ENCODE results near the gene PCK1. TPM values are rescaled to one million over a fixed set of nuclear protein-coding genes. Genes with fewer than 3 reads are reported as not detected.
A peak's percentile ranks its signal among the peaks of the same experiment; 100 is the strongest.

The PCK1 gene
- total RNA-seq, 1 donor from 2014 or later, result not detected

GRCh38 chr20:57591289-57592229 is 30.6 kb downstream of the PCK1 start:
- H3K27ac Mint-ChIP-seq (ENCODE audit: unreplicated experiment), result peak overlapping the region; percentile 19
- H3K4me1 Mint-ChIP-seq, result peaks cover 7% of the 10 kb centered on the region
- no peaks in the 10 kb centered on the region for H3K27me3 Mint-ChIP-seq (ENCODE audit: low read depth)
- no peak for TF ChIP-seq CTCF (conservative IDR thresholded peaks at IDR 0.05)
- DNase-seq (ENCODE audit: low read depth, low spot score), result no peak
- H3K36me3 Mint-ChIP-seq (ENCODE audit: low read depth), result no peaks in the 10 kb centered on the region
- H3K9me3 Mint-ChIP-seq, result no peaks in the 10 kb centered on the region
- no peak overlapping the region for H3K4me3 Mint-ChIP-seq

- Mint-ChIP-seq H3K4me3 (no peak overlapping the region), H3K36me3 (ENCODE audit: low read depth) (no peaks in the 10 kb centered on the region), H3K9me3 (no peaks in the 10 kb centered on the region), H3K27me3 (ENCODE audit: low read depth) (no peaks in the 10 kb centered on the region), H3K4me1 (peaks cover 7% of the 10 kb centered on the region), H3K27ac (ENCODE audit: unreplicated experiment) (no peak overlapping the region)
- no peak for DNase-seq (ENCODE audit: low read depth, low spot score)
- TF ChIP-seq CTCF (conservative IDR thresholded peaks at IDR 0.05), result no peak
Measured at GRCh38 chr20:57592263-57593092, 31.6 kb downstream of the PCK1 start.

- Mint-ChIP-seq H3K27me3 (ENCODE audit: low read depth) (peaks cover 3% of the 10 kb centered on the region), H3K27ac (ENCODE audit: unreplicated experiment) (no peak overlapping the region), H3K4me3 (no peak overlapping the region), H3K36me3 (ENCODE audit: low read depth) (no peaks in the 10 kb centered on the region), H3K9me3 (no peaks in the 10 kb centered on the region), H3K4me1 (peaks cover 12% of the 10 kb centered on the region)
- DNase-seq (ENCODE audit: low read depth, low spot score), result no peak
- no peak for TF ChIP-seq CTCF (conservative IDR thresholded peaks at IDR 0.05)
Measured at GRCh38 chr20:57593134-57593886, 32.4 kb downstream of the PCK1 start.

- peaks cover 5% of the 10 kb centered on the region for H3K27me3 Mint-ChIP-seq (ENCODE audit: low read depth)
- no peak overlapping the region for H3K27ac Mint-ChIP-seq (ENCODE audit: unreplicated experiment)
- peak; percentile 95 for TF ChIP-seq CTCF (conservative IDR thresholded peaks at IDR 0.05)
- H3K36me3 Mint-ChIP-seq (ENCODE audit: low read depth), result no peaks in the 10 kb centered on the region
- peak; percentile 76 for DNase-seq (ENCODE audit: low read depth, low spot score)
- peaks cover 12% of the 10 kb centered on the region for H3K4me1 Mint-ChIP-seq
- H3K9me3 Mint-ChIP-seq, result no peaks in the 10 kb centered on the region
- no peak overlapping the region for H3K4me3 Mint-ChIP-seq
Measured at GRCh38 chr20:57594092-57594951, 33.4 kb downstream of the PCK1 start.

Measured in neural crest cell (in vitro differentiated cells).